Thoracic aorta (tissue), 2 donors: ENCODE measurements around the gene ICAM2. TPM values are rescaled to one million over a fixed set of nuclear protein-coding genes. Genes with fewer than 3 reads are reported as not detected.

Source experiments
- ATAC-seq: fragments of 150-250 bp; one replicate; pipeline ENCODE4 v1.8.0; 2017; ENCODE audit warnings: low read depth; ENCODE audit not compliant: insufficient number of reproducible peaks, low FRiP score
- DNase-seq: peaks from one replicate; pipeline ENCODE4 v3.0.0-alpha.2; 2020; ENCODE audit warnings: low spot score
- H3K27ac ChIP-seq, 2 donors: fragments of 200-600 bp; sonication (generic); 1 replicate in 1 of 2; 2 replicates in 1 of 2; pipeline ENCODE4 v1.5.1; 2016; ENCODE audit warnings: mild to moderate bottlenecking in 2 of 2, moderate library complexity in 2 of 2
- H3K27me3 ChIP-seq: fragments of 200-600 bp; sonication (generic); replicated peaks from 2 replicates; pipeline ENCODE4 v1.6.0; 2016; ENCODE audit warnings: mild to moderate bottlenecking; ENCODE audit not compliant: insufficient read depth
- H3K36me3 ChIP-seq: fragments of 200-600 bp; sonication (generic); one replicate; pipeline ENCODE4 v1.5.1; 2016
- H3K4me1 ChIP-seq, 2 donors: fragments of 200-600 bp; sonication (generic); 1 replicate in 1 of 2; 2 replicates in 1 of 2; pipeline versions ENCODE4 v1.5.1 to v1.6.0; 2016; ENCODE audit warnings: low read depth in 2 of 2, mild to moderate bottlenecking in 1 of 2; ENCODE audit not compliant: control insufficient read depth in 1 of 2
- H3K4me3 ChIP-seq: fragments of 200-600 bp; sonication (generic); 2 replicates; pipeline ENCODE4 v1.5.1; 2016; ENCODE audit warnings: mild to moderate bottlenecking
- H3K9me3 ChIP-seq: fragments of 200-600 bp; sonication (generic); 2 replicates; pipeline ENCODE4 v1.5.1; 2016
- CTCF ChIP-seq: fragments of 200-600 bp; sonication (generic); IDR thresholded peaks from one replicate; pipeline ENCODE4 v1.5.1; 2019; ENCODE audit warnings: antibody characterized with exemption
- total RNA-seq, 2 donors: library from RNA; depleted of rRNA; stranded (reverse); fragments of >200 nt; gene quantifications; one replicate each; pipeline versions ENCODE4 v1.1.0 to v1.2.3, GENCODE V29; 2016

ICAM2 gene
- total RNA-seq, 2 donors from 2014 or later = 41.6 to 46.6 TPM

GRCh38 chr17:64065161-64065560 lies 44.7 kb upstream of the ICAM2 start:
- Histone ChIP-seq H3K27ac (no peak overlapping the region), H3K9me3 (peaks cover 15% of the 10 kb centered on the region), H3K4me3 (no peak overlapping the region), H3K4me1 (no peaks in the 10 kb centered on the region), H3K36me3 (peaks cover 28% of the 10 kb centered on the region), H3K27me3 (no peaks in the 10 kb centered on the region)
- no peak for TF ChIP-seq CTCF
- DNase-seq = no peak
- no peak for ATAC-seq

- Histone ChIP-seq H3K4me1 (no peaks in the 10 kb centered on the region), H3K36me3 (peaks cover 21% of the 10 kb centered on the region), H3K27ac (no peak overlapping the region), H3K27me3 (no peaks in the 10 kb centered on the region), H3K4me3 (no peak overlapping the region), H3K9me3 (peaks cover 6% of the 10 kb centered on the region)
- DNase-seq (no peak), ATAC-seq (no peak)
- no peak for TF ChIP-seq CTCF
These were observed 43.9 kb upstream of the ICAM2 start for GRCh38 chr17:64064331-64064730.

GRCh38 chr17:64063766-64064224 lies 43.4 kb upstream of the ICAM2 start:
- Histone ChIP-seq H3K9me3 (peaks cover under 1% of the 10 kb centered on the region), H3K4me3 (no peak overlapping the region), H3K36me3 (peaks cover 17% of the 10 kb centered on the region), H3K27ac (no peak overlapping the region), H3K27me3 (no peaks in the 10 kb centered on the region), H3K4me1 (no peaks in the 10 kb centered on the region)
- no peak for ATAC-seq
- peak; percentile 47 for TF ChIP-seq CTCF
- no peak for DNase-seq

GRCh38 chr17:64063088-64063487 lies 42.7 kb upstream of the ICAM2 start:
- H3K27ac ChIP-seq = no peak overlapping the region
- H3K4me3 ChIP-seq = no peak overlapping the region
- DNase-seq (no peak), ATAC-seq (no peak)
- no peaks in the 10 kb centered on the region for H3K9me3 ChIP-seq
- H3K27me3 ChIP-seq = no peaks in the 10 kb centered on the region
- H3K4me1 ChIP-seq = no peaks in the 10 kb centered on the region
- TF ChIP-seq CTCF = no peak
- H3K36me3 ChIP-seq = peaks cover 10% of the 10 kb centered on the region

- Histone ChIP-seq H3K4me3 (no peak overlapping the region), H3K36me3 (peaks cover 11% of the 10 kb centered on the region), H3K9me3 (no peaks in the 10 kb centered on the region), H3K27me3 (no peaks in the 10 kb centered on the region), H3K27ac (no peak overlapping the region), H3K4me1 (no peaks in the 10 kb centered on the region)
- DNase-seq (no peak), ATAC-seq (no peak)
- TF ChIP-seq CTCF = no peak
These were observed 40.9 kb upstream of the ICAM2 start for GRCh38 chr17:64061178-64061898.
